A549 (cell line): ENCODE results near the gene NDUFB8. TPM values are rescaled to one million over a fixed set of nuclear protein-coding genes. Genes with fewer than 3 reads are reported as not detected.

ENCODE experiments used
- ATAC-seq, 2 experiments: fragments of 200-7000 bp in 1 of 2; fragments of >200 bp in 1 of 2; cut with Nextera tagmentation in 1 of 2; cut with Tn5 transposase in 1 of 2; 3 replicates each; pipeline versions ENCODE4 v1.8.0 to v1.9.1; 2018 to 2020; ENCODE audit warnings: mild to moderate bottlenecking in 1 of 2, moderate library complexity in 1 of 2
- CTCF ChIA-PET: fragments of 300-600 bp; sonication (Branson Sonifier 250); formaldehyde crosslinking; extraction: SDS; loops from one replicate; lab custom pipeline; 2021; ENCODE audit warnings: antibody characterized with exemption, inconsistent platforms; lab: Yijun Ruan, JAX
- POLR2A ChIA-PET: fragments of 350-600 bp; formaldehyde crosslinking; extraction: SDS; loops from one replicate; lab custom pipeline; 2021; ENCODE audit warnings: antibody characterized with exemption, inconsistent platforms; lab: Yijun Ruan, JAX
- DNase-seq, 2 experiments: peaks; one replicate each; pipeline versions ENCODE4 v3.0.0 to v3.0.0-alpha.2; 2011 to 2016; ENCODE audit warnings: low read depth in 1 of 2, low spot score in 1 of 2
- FAIRE-seq: peaks from 2 replicates; lab custom pipeline; 2011; peaks lifted over from hg19 to GRCh38; lab: Jason Lieb, UNC
- H3K27ac ChIP-seq, 2 experiments: fragments of >200 bp; sonication (Bioruptor Twin); formaldehyde crosslinking; 3 replicates each; pipeline ENCODE4 v1.5.1; 2016 to 2017
- H3K4me1 ChIP-seq: fragments of >200 bp; sonication (Bioruptor Twin); formaldehyde crosslinking; 3 replicates; pipeline ENCODE4 v1.6.1; 2016
- H3K4me2 ChIP-seq: fragments of >200 bp; sonication (Bioruptor Twin); formaldehyde crosslinking; 3 replicates; pipeline ENCODE4 v1.6.1; 2016
- H3K4me3 ChIP-seq: fragments of >200 bp; sonication (Bioruptor Twin); formaldehyde crosslinking; 3 replicates; pipeline ENCODE4 v1.5.1; 2016
- H3K9me3 ChIP-seq: fragments of >200 bp; sonication (Bioruptor Twin); formaldehyde crosslinking; 3 replicates; pipeline ENCODE4 v1.6.1; 2016
- CEBPB ChIP-seq, 2 experiments: fragments of >200 bp in 1 of 2; sonication (Bioruptor Twin) in 1 of 2; formaldehyde crosslinking in 1 of 2; IDR thresholded peaks; 2 replicates each; pipeline ENCODE4 v1.6.1; 2012 to 2016
- EHF ChIP-seq: fragments of 250-450 bp; sonication (Bioruptor Pico); IDR thresholded peaks from 2 replicates; pipeline ENCODE4 v1.5.0; 2020; ENCODE audit warnings: mild to moderate bottlenecking
- EHMT2 ChIP-seq: fragments of 200-600 bp; sonication (generic); IDR thresholded peaks from 2 replicates; pipeline ENCODE4 v1.6.1; 2016; ENCODE audit warnings: antibody characterized with exemption, low read depth, mild to moderate bottlenecking, moderate library complexity
- FOSB ChIP-seq: fragments of 250-450 bp; sonication (Bioruptor Pico); IDR thresholded peaks from 2 replicates; pipeline ENCODE4 v1.5.0; 2020; ENCODE audit warnings: mild to moderate bottlenecking, moderate library complexity
- FOSL2 ChIP-seq, 2 experiments: fragments of 450-650 bp in 1 of 2; fragments of >200 bp in 1 of 2; sonication (Bioruptor Twin) in 1 of 2; formaldehyde crosslinking; IDR thresholded peaks; 2 replicates each; pipeline versions ENCODE4 v1.5.0 to v1.6.1; 2016 to 2020; ENCODE audit warnings: mild to moderate bottlenecking in 1 of 2, moderate library complexity in 1 of 2
- FOXS1 ChIP-seq: fragments of 250-450 bp; sonication (Bioruptor Pico); IDR thresholded peaks from 2 replicates; pipeline ENCODE4 v1.5.0; 2020; ENCODE audit warnings: mild to moderate bottlenecking, moderate library complexity
- HES2 ChIP-seq: fragments of >200 bp; sonication (Bioruptor Twin); formaldehyde crosslinking; IDR thresholded peaks from 2 replicates; pipeline ENCODE4 v1.6.1; 2016
- POLR2A ChIP-seq: IDR thresholded peaks from 2 replicates; pipeline ENCODE4 v1.6.1; 2012; ENCODE audit warnings: mild to moderate bottlenecking, low read length
- POLR2AphosphoS2 ChIP-seq: conservative IDR thresholded peaks from 2 replicates; pipeline ENCODE4 v1.6.1; 2012; ENCODE audit warnings: low read length, improper control_type of control experiment, inconsistent platforms
- RCOR1 ChIP-seq: fragments of 150-350 bp; IDR thresholded peaks from 2 replicates; pipeline ENCODE4 v1.6.1; 2014; ENCODE audit warnings: antibody characterized with exemption, low read length, low read depth
- REST ChIP-seq: fragments of 200-600 bp; sonication (generic); IDR thresholded peaks from 2 replicates; pipeline ENCODE4 v1.6.1; 2016; ENCODE audit warnings: antibody characterized with exemption, mild to moderate bottlenecking, moderate library complexity
- RNF2 ChIP-seq: fragments of 200-600 bp; sonication (generic); IDR thresholded peaks from 2 replicates; pipeline ENCODE4 v1.6.1; 2016; ENCODE audit warnings: low read depth, mild to moderate bottlenecking, antibody characterized with exemption, moderate library complexity, borderline replicate concordance
- TP53 ChIP-seq: fragments of 250-450 bp; sonication (Bioruptor Pico); IDR thresholded peaks from 2 replicates; pipeline ENCODE4 v1.5.0; 2021; ENCODE audit warnings: mild to moderate bottlenecking, moderate library complexity
- ZC3H11A ChIP-seq: fragments of 450-650 bp; IDR thresholded peaks from 2 replicates; pipeline ENCODE4 v1.6.1; 2014; ENCODE audit warnings: antibody characterized with exemption, mild to moderate bottlenecking
- ZNF302 ChIP-seq: fragments of 250-450 bp; sonication (Bioruptor Pico); IDR thresholded peaks from 2 replicates; pipeline ENCODE4 v1.9.0; 2021; ENCODE audit warnings: inconsistent platforms, mild to moderate bottlenecking, moderate library complexity
- WGBS: methylation state at CpG from one replicate; pipeline ENCODE4 v1.1.6; 2017; ENCODE audit errors: missing lambda C conversion rate; 5-methylcytosine and 5-hydroxymethylcytosine counted together
- polyA plus RNA-seq, 4 experiments: library from polyadenylated mRNA; depleted of rRNA in 3 of 4; stranded (reverse); fragments of >200 nt; fragmentation: RNase III in 1 of 4; extraction: RNeasy Plus Mini Kit Qiagen cat#74134 plus additional on column Dnase treatment in 1 of 4; gene quantifications; 2 replicates in 3 of 4; 3 replicates in 1 of 4; pipeline ENCODE4 v1.2.3, GENCODE V29; 2011 to 2017
- TF ChIP-seq, protein P1 (sequence below): fragments of 250-450 bp; sonication (Bioruptor Pico); IDR thresholded peaks from 2 replicates; pipeline ENCODE4 v1.5.0; 2020; ENCODE audit warnings: low read depth, mild to moderate bottlenecking, moderate library complexity

NDUFB8 gene
- polyA plus RNA-seq, 2 of the 4 experiments (the other 2 are of a cell fraction) = 221 to 333 TPM

DNA sequence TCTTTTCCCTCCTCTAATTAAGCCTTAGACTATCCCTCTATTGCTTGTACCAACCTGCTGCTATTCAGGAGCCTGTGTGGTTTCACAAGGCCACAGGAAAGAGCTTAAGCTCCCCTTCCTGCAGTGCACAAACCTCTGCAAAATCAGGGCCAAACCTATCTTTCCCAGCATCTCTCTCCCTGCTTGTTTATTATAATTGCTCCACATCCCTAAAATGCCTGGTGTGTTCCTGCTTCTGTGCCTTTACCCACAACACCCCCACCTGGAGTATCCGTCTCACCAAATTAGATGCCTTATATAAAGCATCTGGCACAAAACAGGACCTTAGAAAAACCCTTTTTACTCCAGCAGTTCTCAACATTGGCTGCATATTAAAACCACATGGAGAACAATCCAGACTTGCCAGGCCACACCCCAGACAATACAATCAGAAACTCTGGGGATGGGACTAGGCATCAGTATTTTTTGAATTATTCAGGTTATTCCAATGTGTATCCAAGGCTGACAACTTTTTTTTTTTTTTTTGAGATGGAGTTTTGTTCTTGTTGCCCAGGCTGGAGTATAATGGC, 26.7 kb downstream of the NDUFB8 start (continued):
- no peak for TF ChIP-seq FOXS1 (CRISPR knock-in tag)
- TF ChIP-seq TP53 = no peak
- no peak for TF ChIP-seq REST
- TF ChIP-seq, all 56 proteins: peak for 0

DNA sequence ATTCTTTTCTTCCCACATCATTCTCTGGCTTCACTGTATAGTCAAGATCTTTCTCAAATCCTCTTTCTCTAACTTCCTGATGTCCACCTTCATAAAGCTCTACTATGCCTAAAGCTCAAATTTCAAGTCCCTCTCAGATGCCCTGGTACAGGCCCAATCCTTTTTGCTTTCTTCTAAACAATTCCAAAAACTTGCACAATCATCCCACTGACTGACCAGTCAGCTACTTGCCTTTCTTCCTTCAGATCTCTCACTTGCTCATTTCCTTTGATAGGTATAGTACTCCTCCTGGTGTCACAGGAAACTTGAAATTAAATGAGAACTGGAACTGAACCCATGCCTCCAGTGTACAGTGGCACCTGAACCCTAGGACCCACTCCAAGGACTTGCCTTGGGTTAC, 28.2 kb downstream of the NDUFB8 start:
- Histone ChIP-seq H3K4me1 (peaks cover 4% of the 10 kb centered on the region; the same call in 1 of the 3 replicates), H3K4me3 (no peak overlapping the region), H3K9me3 (no peaks in the 10 kb centered on the region), H3K27ac (no peak overlapping the region), H3K4me2 (no peak overlapping the region)
- ChIA-PET CTCF (interaction anchor here (0.6 to 25.5 kb wide), 8 partner anchors 9 to 200 kb away, joined by 3 to 381 read pairs (median 4); partner anchors contain the start of gene SEC31B), POLR2A (no interaction called here)
- no peak for TF ChIP-seq ZC3H11A
- DNase-seq = no peak
- ATAC-seq = no peak
- FAIRE-seq = no peak

- CTCF ChIA-PET = interaction anchor here (0.7 to 25.5 kb wide), 5 partner anchors 15 to 159 kb away, joined by 5 to 381 read pairs (median 169); partner anchors contain the start of gene SEC31B
- FAIRE-seq = no peak
Observed at GRCh38 chr10:100498059-100498458, 31.6 kb downstream of the NDUFB8 start.

GRCh38 chr10:100496567-100496966, 33.1 kb downstream of the NDUFB8 start:
- DNase-seq = no peak
- Histone ChIP-seq H3K27ac (no peak overlapping the region), H3K4me3 (no peak overlapping the region), H3K9me3 (no peaks in the 10 kb centered on the region), H3K4me2 (no peak overlapping the region)
- no peak for FAIRE-seq
- WGBS = 86% methylated on average over 2 of the region's 2 CpGs
- ChIA-PET CTCF (interaction anchor here (1.7 to 25.5 kb wide), 3 partner anchors 14 to 63 kb away, joined by 14 to 381 read pairs (median 169); partner anchors contain the start of gene SEC31B), POLR2A (no interaction called here)
- no peak for ATAC-seq
- TF ChIP-seq RNF2 (no peak), POLR2A (no peak), RCOR1 (no peak)
- TF ChIP-seq, protein P1, sequence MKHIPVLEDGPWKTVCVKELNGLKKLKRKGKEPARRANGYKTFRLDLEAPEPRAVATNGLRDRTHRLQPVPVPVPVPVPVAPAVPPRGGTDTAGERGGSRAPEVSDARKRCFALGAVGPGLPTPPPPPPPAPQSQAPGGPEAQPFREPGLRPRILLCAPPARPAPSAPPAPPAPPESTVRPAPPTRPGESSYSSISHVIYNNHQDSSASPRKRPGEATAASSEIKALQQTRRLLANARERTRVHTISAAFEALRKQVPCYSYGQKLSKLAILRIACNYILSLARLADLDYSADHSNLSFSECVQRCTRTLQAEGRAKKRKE (CRISPR knock-in tag) = no peak
- TF ChIP-seq, all 56 proteins: peak for 0
- no peaks in the 10 kb centered on the region for H3K4me1 ChIP-seq

More at GRCh38 chr10:100498059-100498458, 31.6 kb downstream of the NDUFB8 start:
- Histone ChIP-seq H3K9me3 (no peaks in the 10 kb centered on the region), H3K4me2 (no peak overlapping the region), H3K4me1 (no peaks in the 10 kb centered on the region), H3K4me3 (no peak overlapping the region), H3K27ac (no peak overlapping the region)
- ATAC-seq (no peak), DNase-seq (no peak)
- TF ChIP-seq CEBPB (IDR thresholded peaks at IDR 0.05) = no peak
- TF ChIP-seq EHF (CRISPR knock-in tag) = no peak
- TF ChIP-seq FOSB (CRISPR knock-in tag) = no peak
- no peak for TF ChIP-seq FOSL2 (IDR thresholded peaks at IDR 0.05)
- TF ChIP-seq FOSL2 (CRISPR knock-in tag; IDR thresholded peaks at IDR 0.05) = no peak
- TF ChIP-seq ZNF302 = no peak
- TF ChIP-seq EHMT2 = no peak
- TF ChIP-seq POLR2AphosphoS2 = no peak
- TF ChIP-seq HES2 = no peak
- POLR2A ChIA-PET = no interaction called here
- 86% methylated on average over 4 of the region's 4 CpGs for WGBS
